ENCODE results near the gene RASEF.

- TF ChIP-seq CTCF (IDR thresholded peaks at IDR 0.05) (no peak), POLR2A (IDR thresholded peaks at IDR 0.05) (no peak)
Observed at GRCh38 chr9:82949203-82949602, 113.7 kb downstream of the RASEF start.

All from thyroid gland (tissue), 4 donors.